HG03175 (cell line): ENCODE results near the gene TFR2.

ENCODE experiments used
- ATAC-seq: cut with Tn5 transposase; IDR thresholded peaks from one replicate; pipeline ENCODE4 v1.9.1; 2021; ENCODE audit warnings: mild to moderate bottlenecking, moderate library complexity; ENCODE audit not compliant: unreplicated experiment

Gene TFR2

GRCh38 chr7:100574362-100575205 is 66.8 kb downstream of the TFR2 start:
- ATAC-seq = no peak

GRCh38 chr7:100573691-100574361 is 67.5 kb downstream of the TFR2 start, which contains the start of gene SAP25:
TSS of gene SAP25 (minus strand) at chr7:100573900. CDS start at chr7:100573742, 158 bp downstream.
- no peak for ATAC-seq

DNA sequence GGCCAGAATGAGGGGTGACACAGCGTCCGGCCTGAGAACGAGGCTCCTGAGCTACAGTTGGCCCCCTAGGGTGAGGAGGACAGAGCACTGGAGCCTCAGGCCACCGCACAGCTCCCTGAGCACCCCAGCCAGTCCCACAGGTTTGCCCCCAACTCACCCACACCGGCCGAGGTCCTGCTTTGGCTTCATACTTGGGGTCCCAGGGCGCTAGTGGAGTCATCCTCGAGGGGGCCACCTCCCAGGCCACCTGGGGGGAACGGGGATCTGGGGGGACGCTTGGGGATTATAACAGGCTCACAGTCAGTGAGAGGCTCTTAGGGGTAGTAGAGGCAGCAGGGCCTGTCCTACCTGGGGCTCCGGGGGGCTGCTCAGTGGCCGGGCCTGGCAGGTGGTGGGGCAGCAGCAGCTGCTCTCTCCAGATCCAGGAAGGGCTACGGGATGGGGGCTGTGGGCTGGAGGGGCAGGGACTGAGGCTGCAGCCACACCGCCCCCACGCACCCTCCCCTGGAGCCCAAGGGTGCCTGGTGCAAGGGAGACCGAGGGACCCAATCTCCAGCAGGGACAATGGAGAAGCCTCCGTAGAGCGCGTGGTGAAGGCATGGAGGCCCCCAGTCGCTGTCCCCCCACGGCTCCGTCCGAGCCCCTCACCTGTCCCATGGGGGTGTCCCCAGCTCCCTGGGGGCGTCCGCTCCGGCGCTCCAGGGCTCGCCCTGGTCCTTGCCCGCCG is 68.2 kb downstream of the TFR2 start:
- no peak for ATAC-seq

- ATAC-seq = no peak
These were observed 68.9 kb downstream of the TFR2 start for GRCh38 chr7:100572281-100572948.

- no peak for ATAC-seq
These were observed 69.6 kb downstream of the TFR2 start for GRCh38 chr7:100571829-100572116.

GRCh38 chr7:100570954-100571828 is 70.2 kb downstream of the TFR2 start:
- no peak for ATAC-seq
